COR-L47 (cell line): Measurements from ENCODE around the gene UTP4.
A peak's percentile ranks its signal among the peaks of the same experiment; 100 is the strongest.

Experiments used
- DNase-seq: peaks from one replicate; lab custom pipeline; 2025; lab: John Stamatoyannopoulos, UW

UTP4 gene

DNA sequence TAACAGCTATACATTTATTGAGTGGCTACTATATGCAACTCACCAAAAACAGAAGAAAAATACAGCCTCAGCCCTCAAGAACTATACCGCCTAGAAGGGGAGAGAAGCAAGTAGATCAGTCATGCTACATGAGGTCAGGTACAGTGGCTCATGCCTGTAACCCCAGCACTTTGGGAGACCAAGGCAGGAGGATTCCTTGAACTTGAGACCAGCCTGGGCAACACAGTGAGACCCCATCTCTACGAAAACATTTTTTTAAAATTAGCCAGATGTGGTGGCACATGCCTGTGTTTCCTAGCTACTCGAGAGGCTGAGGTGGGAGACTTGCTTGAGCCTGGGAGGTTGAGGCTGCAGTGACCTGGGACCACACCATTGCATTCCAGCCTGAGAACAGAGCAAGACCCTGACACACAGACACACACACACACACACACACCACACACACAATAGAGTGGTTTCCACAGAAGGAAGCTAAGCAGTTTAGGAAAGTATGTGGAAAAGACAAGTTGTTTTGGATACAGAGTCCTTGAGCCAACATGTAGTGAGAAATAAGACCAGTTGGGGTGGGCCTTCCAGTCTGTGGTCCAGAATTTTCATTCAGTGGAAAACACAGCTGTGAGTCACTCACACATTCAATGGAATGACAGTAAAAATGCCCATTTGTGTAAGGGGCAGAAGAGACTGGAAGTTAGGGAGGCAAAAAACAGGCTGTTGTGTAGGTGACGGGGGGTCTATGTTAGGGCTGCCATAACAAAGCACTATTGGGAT, 43.8 kb downstream of the UTP4 start:
- no peak for DNase-seq

DNA sequence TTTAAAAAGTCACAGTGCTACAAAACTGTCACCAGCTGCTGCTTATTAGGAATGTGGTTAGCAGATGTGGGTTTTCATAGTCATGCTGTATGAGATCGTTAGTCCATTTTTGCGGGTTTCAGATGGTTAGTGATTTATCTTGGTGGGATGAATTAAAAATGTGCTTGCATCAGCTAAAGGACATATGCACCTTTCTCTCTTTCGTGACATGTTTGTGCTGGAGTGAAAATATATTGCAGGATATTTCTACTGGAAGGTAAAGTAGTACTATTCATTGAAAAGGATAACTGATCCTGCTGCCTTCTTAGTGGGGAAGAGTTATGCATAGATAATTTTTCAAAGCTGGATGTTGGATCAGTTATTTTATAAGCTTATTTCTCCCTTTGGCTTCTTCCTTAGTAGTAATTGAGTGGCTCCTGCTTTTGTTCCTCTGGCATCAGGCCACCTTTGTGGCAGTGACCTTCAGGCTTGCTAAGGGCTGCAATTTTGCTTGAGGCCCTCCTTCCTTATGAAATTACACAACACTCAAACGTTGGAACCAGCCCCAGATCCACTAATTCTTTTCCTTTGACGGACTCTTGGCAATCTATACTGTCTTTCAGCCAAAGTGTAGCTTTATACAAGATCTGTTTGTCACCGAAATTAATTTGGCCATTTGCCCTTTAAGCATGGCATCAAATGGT, 47.0 kb downstream of the UTP4 start:
- peak; percentile 29 for DNase-seq

DNA sequence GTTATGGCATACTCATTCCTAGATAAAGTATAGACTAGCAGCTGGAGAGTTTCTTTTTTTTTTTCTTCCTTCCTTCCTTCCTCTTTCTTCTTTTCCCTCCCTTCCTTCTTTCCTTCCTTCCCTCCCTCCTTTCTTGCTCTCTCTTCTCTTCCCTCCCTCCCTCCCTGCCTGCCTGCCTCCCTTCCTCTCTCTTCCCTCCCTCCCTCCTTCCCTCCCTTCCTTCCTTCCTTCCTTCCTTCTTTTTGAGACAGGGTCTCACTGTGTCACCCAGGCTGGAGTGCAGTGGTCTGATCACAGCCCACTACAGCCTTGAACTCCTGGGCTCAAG, 47.5 kb downstream of the UTP4 start:
- DNase-seq: no peak

- peak; percentile 0 for DNase-seq
Measured at GRCh38 chr16:69182730-69183416, 50.4 kb downstream of the UTP4 start.

DNA sequence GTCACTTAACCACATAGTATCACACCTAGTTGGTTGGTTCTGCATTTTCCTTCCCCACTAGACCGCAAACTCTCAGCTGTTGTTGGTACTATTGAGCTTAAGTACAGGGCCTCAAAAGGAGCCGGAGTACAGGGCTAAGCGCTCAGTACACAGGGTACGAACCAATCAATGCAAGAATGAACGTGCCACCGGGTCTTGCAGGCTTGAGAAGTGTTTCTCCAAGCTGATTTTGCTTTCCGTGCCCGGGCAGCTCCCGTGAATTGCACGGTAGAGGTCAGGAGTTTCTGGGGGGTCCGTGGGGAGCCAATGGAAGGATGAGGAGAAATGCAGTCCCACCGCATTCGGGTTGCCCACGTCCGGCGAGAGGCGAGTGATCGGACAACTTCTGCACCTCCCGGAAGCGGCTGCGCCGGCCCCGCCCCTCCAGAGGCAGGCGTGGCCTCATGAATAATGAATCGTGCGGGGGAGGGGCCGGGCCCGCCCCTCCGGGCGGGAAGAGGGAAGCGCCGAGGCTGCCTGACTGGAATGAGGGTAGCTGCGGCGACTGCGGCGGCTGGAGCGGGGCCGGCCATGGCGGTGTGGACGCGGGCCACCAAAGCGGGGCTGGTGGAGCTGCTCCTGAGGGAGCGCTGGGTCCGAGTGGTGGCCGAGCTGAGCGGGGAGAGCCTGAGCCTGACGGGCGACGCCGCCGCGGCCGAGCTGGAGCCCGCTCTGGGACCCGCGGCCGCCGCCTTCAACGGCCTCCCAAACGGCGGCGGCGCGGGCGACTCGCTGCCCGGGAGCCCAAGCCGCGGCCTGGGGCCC, 54.4 kb downstream of the UTP4 start, which contains the start of gene SNTB2:
Gene SNTB2, plus strand, starts transcription at position 523 of the 804 bp plus-strand sequence. Its CDS starts 3 bp downstream, at position 526.
- peak; percentile 83 for DNase-seq

DNA sequence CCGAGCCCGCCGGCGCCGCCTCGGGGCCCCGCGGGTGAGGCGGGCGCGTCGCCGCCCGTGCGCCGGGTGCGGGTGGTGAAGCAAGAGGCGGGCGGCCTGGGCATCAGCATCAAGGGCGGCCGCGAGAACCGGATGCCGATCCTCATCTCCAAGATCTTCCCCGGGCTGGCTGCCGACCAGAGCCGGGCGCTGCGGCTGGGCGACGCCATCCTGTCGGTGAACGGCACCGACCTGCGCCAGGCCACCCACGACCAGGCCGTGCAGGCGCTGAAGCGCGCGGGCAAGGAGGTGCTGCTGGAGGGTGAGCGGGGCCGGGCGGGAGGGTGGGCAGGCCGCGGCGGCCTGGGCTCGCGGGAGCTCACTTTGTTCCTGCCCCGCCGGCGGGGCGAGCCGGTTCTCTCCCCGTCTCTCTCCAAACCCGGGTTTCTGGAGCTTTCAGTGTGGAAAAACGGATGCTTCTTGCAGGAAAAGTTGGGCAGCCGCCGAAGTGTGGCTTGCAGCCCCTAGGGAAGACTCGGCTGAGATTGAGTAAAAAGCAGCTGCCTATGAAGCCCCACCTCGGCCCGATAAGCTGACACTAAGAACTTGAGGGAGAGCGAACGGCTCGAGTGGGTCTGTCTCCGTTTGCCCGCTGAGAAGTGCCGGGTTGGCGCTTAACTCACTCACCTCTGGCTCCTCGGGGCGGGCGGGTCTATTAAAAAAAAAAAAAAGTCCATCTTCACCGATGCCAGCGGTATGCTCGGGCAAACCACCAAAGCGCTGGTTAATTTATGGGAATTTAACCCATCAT, 55.2 kb downstream of the UTP4 start:
- DNase-seq: peak; percentile 38

GRCh38 chr16:69188236-69188549, 55.7 kb downstream of the UTP4 start:
- peak; percentile 38 for DNase-seq

GRCh38 chr16:69188716-69189115, 56.3 kb downstream of the UTP4 start:
- no peak for DNase-seq

- DNase-seq: no peak
Measured at GRCh38 chr16:69190046-69190588, 57.7 kb downstream of the UTP4 start.

- no peak for DNase-seq
Measured at GRCh38 chr16:69190598-69190997, 58.1 kb downstream of the UTP4 start.

DNA sequence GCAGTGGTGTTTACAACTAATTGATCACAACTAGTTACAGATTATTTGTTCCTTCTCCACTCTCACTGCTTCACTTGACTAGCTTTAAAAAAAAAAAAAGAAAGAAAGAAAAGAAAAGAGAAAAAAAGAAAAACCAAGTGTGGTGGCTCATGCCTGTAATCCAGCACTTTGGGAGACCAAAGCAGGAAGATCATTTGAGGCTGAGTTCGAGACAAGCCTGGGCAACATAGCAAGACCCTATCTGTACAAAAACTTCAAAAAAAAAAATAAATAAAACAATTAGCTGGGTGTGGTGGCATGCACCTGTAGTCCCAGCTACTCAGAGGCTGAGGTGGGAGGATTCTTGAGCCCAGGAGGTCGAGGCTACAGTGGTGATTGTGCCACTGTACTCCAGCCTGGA, 58.7 kb downstream of the UTP4 start:
- no peak for DNase-seq

DNA sequence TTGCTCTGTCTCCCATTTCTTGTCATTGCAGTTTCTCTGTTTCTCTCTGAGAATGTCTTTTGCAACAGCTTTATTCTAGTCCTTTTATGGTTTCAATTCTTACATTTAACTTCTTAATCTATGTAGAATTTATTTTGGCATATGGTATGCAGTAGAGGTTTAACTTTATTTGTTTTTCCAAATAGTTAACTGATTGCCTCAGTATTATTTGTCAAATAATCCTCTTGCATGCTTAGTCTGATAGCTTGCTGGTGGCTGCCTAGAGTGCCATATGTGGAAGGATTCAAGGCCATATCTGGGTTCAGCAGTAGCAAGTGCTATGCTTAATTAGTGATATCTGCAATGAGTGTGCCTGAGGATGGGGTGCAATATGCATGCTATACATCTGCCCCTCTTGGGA, 61.4 kb downstream of the UTP4 start:
- DNase-seq: no peak

DNA sequence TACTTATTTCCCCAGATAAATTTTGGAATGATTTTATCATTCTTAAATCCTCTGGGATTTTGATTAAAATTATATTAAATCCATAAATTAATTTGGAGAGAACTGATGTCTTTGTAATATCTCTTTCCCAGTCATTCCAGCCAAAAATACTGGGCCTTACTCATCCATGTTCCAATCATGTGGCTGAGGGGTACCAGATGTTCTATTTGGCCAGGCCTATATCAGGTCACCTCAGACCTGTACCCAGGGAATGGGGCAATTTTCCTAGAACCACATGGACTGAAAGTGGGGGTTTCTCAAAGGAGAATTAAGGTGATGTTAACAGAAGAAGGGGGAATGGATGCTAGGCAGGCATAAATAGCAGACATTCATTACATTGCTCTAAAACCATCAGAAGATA, 62.0 kb downstream of the UTP4 start:
- DNase-seq: no peak

DNA sequence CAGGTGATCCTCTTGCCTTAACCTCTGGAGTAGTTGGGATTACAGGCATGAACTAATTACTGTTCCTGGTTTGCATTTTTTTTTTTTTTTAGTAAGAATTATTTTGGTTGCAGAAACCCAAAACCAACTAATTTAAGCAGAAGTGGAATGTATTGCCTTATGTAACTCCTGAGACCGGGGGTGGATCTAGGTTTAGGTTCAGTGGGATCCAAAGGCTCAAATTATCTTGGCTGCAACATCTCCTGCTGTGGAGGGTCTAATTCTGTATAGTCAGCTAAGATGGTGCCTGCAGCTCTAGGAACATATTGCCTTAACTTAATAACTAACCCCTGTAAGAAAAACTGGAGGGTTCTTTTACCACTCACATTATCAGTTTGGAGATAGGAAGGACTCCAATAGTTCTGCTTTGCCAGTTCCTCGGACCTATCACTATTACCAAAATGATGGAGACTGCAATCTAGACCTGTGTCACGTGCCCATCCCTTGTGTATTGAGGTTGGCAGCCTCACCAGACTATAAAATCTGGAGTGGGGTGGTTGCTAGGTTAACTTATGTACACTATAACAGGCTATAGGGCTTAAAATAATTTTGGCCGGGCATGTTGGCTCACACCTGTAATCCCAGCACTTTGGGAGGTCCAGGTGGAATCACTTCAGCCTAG, 63.0 kb downstream of the UTP4 start:
- no peak for DNase-seq

DNA sequence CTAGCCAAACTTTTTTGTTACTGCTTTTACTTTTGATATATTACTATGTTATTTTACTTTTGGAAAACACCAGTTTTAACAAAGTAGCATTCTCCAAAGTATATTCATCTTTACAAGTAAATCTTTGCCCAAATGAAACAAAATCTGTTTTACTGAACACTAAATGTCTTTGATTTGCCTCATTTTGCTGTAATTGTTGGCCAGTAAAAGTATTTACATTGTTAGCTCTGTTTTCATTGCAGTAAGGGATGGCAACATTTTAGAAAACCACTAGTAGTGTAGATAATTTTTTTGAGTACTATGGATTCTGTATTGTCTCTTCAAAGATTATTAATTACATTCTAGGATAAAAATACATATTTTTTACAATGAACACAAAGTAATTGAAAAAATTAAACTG, 65.1 kb downstream of the UTP4 start:
- no peak for DNase-seq

DNA sequence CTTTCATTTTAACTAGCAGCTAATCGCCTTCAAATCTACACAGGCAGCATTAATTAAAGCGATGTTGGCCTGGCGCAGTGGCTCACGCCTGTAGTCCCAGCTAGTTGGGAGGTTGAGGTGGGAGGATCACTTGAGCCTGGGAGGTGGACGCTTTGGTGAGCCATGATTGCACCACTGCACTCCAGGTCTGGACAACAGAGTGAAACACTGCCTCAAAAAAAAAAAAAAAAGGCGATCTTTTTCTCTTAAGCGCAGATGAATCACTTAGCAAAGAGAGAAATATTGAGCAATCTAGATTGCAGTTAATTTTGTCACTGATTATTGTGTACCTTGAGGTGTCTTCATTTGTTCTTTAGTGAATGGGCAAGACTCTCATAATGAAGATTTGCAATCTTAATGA, 66.9 kb downstream of the UTP4 start:
- DNase-seq: no peak

GRCh38 chr16:69201291-69201690, 68.8 kb downstream of the UTP4 start:
- no peak for DNase-seq

DNA sequence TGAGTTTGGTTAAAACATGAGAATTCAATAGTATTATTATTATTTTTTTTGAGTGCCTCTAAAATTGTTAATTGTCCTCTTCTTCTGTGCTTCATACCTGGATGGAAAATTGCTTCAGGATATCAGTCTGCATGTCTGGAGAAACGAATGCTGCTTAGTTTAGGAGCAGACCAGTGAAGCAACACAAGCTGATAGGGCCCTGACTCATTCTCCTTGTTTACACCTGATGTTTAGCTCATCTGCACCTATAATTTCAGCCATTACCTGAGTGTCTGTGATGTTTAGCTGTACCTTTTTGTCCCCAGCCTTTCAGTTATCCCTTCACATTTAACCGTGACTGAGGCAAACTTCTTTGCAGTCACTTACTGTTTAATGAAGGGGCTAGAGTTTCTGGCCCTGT, 69.3 kb downstream of the UTP4 start:
- DNase-seq: no peak

GRCh38 chr16:69204172-69204571, 71.7 kb downstream of the UTP4 start:
- no peak for DNase-seq

DNA sequence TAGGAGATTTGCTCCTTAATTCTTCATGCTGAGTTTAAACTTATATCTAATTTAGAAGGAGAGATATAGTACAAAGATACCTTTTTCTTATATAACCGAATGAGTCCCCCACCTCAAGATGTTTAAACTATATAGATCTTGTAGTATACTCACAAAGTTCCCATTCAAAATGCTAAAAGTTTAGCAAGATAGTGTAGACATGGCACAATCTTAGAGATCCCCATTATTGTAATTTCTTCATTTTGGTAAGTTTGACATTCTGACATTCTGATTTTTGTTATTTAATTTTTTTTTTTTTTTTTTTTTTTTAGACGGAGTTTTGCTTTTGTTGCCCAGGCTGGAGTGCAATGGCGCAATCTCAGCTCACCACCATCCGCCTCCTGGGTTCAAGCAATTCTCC, 77.3 kb downstream of the UTP4 start:
- DNase-seq: no peak

- DNase-seq: no peak
Measured at GRCh38 chr16:69217433-69217832, 85.0 kb downstream of the UTP4 start.
